H9 (cell line): Measurements from ENCODE around the gene LPIN2. TPM values are rescaled to one million over a fixed set of nuclear protein-coding genes. Genes with fewer than 3 reads are reported as not detected.

Source experiments
- DNase-seq: peaks from one replicate; pipeline ENCODE4 v3.0.0-alpha.2; 2017
- H2AFZ ChIP-seq: one replicate; pipeline ENCODE4 v1.6.1; 2013; ENCODE audit warnings: mild to moderate bottlenecking, low read length, control low read depth, moderate library complexity
- H2AK5ac ChIP-seq: 2 replicates; pipeline ENCODE4 v1.6.1; 2013; ENCODE audit warnings: low read length, control low read depth, mixed read lengths; ENCODE audit not compliant: insufficient read length
- H2BK120ac ChIP-seq: one replicate; pipeline ENCODE4 v1.6.1; 2013; ENCODE audit warnings: low read depth, mild to moderate bottlenecking, low read length, control low read depth, inconsistent platforms; ENCODE audit not compliant: poor library complexity, severe bottlenecking
- H2BK12ac ChIP-seq: 2 replicates; pipeline ENCODE4 v1.6.1; 2013; ENCODE audit warnings: low read length, control low read depth, mixed read lengths, low read depth; ENCODE audit not compliant: insufficient read length
- H2BK15ac ChIP-seq: 2 replicates; pipeline ENCODE4 v1.6.1; 2013; ENCODE audit warnings: low read depth, low read length, control low read depth
- H2BK20ac ChIP-seq: one replicate; pipeline ENCODE4 v1.6.1; 2013; ENCODE audit warnings: low read depth, mild to moderate bottlenecking, low read length, control low read depth, inconsistent platforms; ENCODE audit not compliant: poor library complexity, severe bottlenecking
- H2BK5ac ChIP-seq: 2 replicates; pipeline ENCODE4 v1.6.1; 2013; ENCODE audit warnings: low read length, control low read depth, mixed read lengths; ENCODE audit not compliant: insufficient read length
- H3K14ac ChIP-seq: 2 replicates; pipeline ENCODE4 v1.6.1; 2013; ENCODE audit warnings: low read length, control low read depth; ENCODE audit not compliant: insufficient read depth
- H3K18ac ChIP-seq: 2 replicates; pipeline ENCODE4 v1.6.1; 2013; ENCODE audit warnings: low read depth, mild to moderate bottlenecking, mixed read lengths, low read length, control low read depth; ENCODE audit not compliant: insufficient read length
- H3K23ac ChIP-seq: 2 replicates; pipeline ENCODE4 v1.6.1; 2013; ENCODE audit warnings: low read length, control low read depth, mixed read lengths, low read depth; ENCODE audit not compliant: insufficient read length
- H3K23me2 ChIP-seq: 2 replicates; pipeline ENCODE4 v1.6.1; 2013; ENCODE audit warnings: low read depth, mild to moderate bottlenecking, mixed read lengths, low read length, control low read depth; ENCODE audit not compliant: insufficient read length, poor library complexity, severe bottlenecking
- H3K27ac ChIP-seq: 2 replicates; pipeline ENCODE4 v1.5.1; 2013; ENCODE audit warnings: low read length, control low read depth, mixed read lengths, low read depth; ENCODE audit not compliant: insufficient read length
- H3K27me3 ChIP-seq: 2 replicates; pipeline ENCODE4 v1.6.1; 2013; ENCODE audit warnings: low read length, control low read depth, inconsistent platforms; ENCODE audit not compliant: insufficient read depth
- H3K4ac ChIP-seq: 2 replicates; pipeline ENCODE4 v1.6.1; 2013; ENCODE audit warnings: low read depth, mild to moderate bottlenecking, control low read depth, inconsistent platforms, low read length, moderate library complexity
- H3K4me1 ChIP-seq: 2 replicates; pipeline ENCODE4 v1.6.1; 2013; ENCODE audit warnings: low read length, control low read depth, inconsistent platforms; ENCODE audit not compliant: insufficient read depth
- H3K4me2 ChIP-seq: 2 replicates; pipeline ENCODE4 v1.6.1; 2013; ENCODE audit warnings: low read length, control low read depth, mixed read lengths; ENCODE audit not compliant: insufficient read length, insufficient read depth
- H3K56ac ChIP-seq: 2 replicates; pipeline ENCODE4 v1.6.1; 2013; ENCODE audit warnings: low read depth, mild to moderate bottlenecking, mixed read lengths, low read length, control low read depth; ENCODE audit not compliant: insufficient read length
- H3K79me1 ChIP-seq: 2 replicates; pipeline ENCODE4 v1.6.1; 2013; ENCODE audit warnings: low read depth, mild to moderate bottlenecking, moderate library complexity, low read length, control low read depth, inconsistent platforms; ENCODE audit not compliant: insufficient read depth, poor library complexity, severe bottlenecking
- H3K79me2 ChIP-seq: 2 replicates; pipeline ENCODE4 v1.6.1; 2013; ENCODE audit warnings: low read length, control low read depth, inconsistent platforms; ENCODE audit not compliant: insufficient read depth
- H3K9ac ChIP-seq: 2 replicates; pipeline ENCODE4 v1.6.1; 2013; ENCODE audit warnings: low read length, control low read depth, mixed read lengths; ENCODE audit not compliant: insufficient read length; ENCODE audit errors: extremely low read depth
- H3K9me3 ChIP-seq: one replicate; pipeline ENCODE4 v1.6.1; 2013; ENCODE audit warnings: low read depth, low read length, inconsistent platforms; ENCODE audit not compliant: control insufficient read depth
- H3T11ph ChIP-seq: one replicate; pipeline ENCODE4 v1.6.1; 2013; ENCODE audit warnings: mild to moderate bottlenecking, low read length, control low read depth, inconsistent platforms
- H4K20me1 ChIP-seq: one replicate; pipeline ENCODE4 v1.6.1; 2013; ENCODE audit not compliant: control insufficient read depth, insufficient read length, insufficient read depth
- H4K5ac ChIP-seq: 2 replicates; pipeline ENCODE4 v1.6.1; 2013; ENCODE audit warnings: low read depth, mild to moderate bottlenecking, mixed read lengths, low read length, control low read depth; ENCODE audit not compliant: insufficient read length
- H4K8ac ChIP-seq: replicated peaks from 2 replicates; pipeline ENCODE4 v1.6.1; 2013; ENCODE audit warnings: low read length, control low read depth, mixed read lengths, low read depth; ENCODE audit not compliant: insufficient read length
- H4K91ac ChIP-seq: 2 replicates; pipeline ENCODE4 v1.6.1; 2013; ENCODE audit warnings: low read depth, mild to moderate bottlenecking, moderate library complexity, mixed read lengths, low read length, control low read depth; ENCODE audit not compliant: insufficient read length
- H3K27ac Mint-ChIP-seq, 3 experiments: 2 replicates in 2 of 3; 3 replicates in 1 of 3; pipeline ENCODE4 v1.8.0; 2020 to 2021; ENCODE audit warnings: mixed read lengths in 3 of 3, mild to moderate bottlenecking in 1 of 3, moderate library complexity in 1 of 3
- H3K27me3 Mint-ChIP-seq: 2 replicates; pipeline ENCODE4 v1.8.0; 2021; ENCODE audit warnings: low read depth, mild to moderate bottlenecking, moderate library complexity, mixed read lengths
- H3K36me3 Mint-ChIP-seq, 3 experiments: 2 replicates in 2 of 3; 3 replicates in 1 of 3; pipeline ENCODE4 v1.8.0; 2020 to 2021; ENCODE audit warnings: low read depth in 3 of 3, mixed read lengths in 3 of 3; ENCODE audit not compliant: insufficient read depth in 1 of 3
- H3K4me1 Mint-ChIP-seq, 2 experiments: 2 replicates each; pipeline ENCODE4 v1.8.0; 2020; ENCODE audit warnings: mixed read lengths in 2 of 2
- H3K4me3 Mint-ChIP-seq, 2 experiments: 2 replicates in 1 of 2; 3 replicates in 1 of 2; pipeline ENCODE4 v1.8.0; 2020 to 2021; ENCODE audit warnings: mild to moderate bottlenecking in 2 of 2, mixed read lengths in 2 of 2, moderate library complexity in 1 of 2
- H3K9me3 Mint-ChIP-seq, 2 experiments: 2 replicates in 1 of 2; 3 replicates in 1 of 2; pipeline ENCODE4 v1.8.0; 2020; ENCODE audit warnings: mild to moderate bottlenecking in 2 of 2, mixed read lengths in 2 of 2, moderate library complexity in 1 of 2
- CTCF ChIP-seq: fragments of 200-600 bp; sonication (generic); conservative IDR thresholded peaks from 3 replicates; pipeline ENCODE4 v1.8.0; 2021; ENCODE audit warnings: antibody characterized with exemption, mild to moderate bottlenecking
- WGBS: extraction: QIAGEN DNeasy Blood & Tissue Kit; methylation state at CpG from one replicate; pipeline ENCODE4 v1.1.7; 2013; ENCODE audit warnings: missing lambda C conversion rate, low lambda C conversion rate, mixed read lengths; ENCODE audit not compliant: insufficient read length; ENCODE audit errors: extremely low coverage; 5-methylcytosine and 5-hydroxymethylcytosine counted together
- total RNA-seq: library from RNA; stranded (reverse); gene quantifications from 2 replicates; pipeline ENCODE4 v1.2.1, GENCODE V29; 2021

LPIN2 gene
- total RNA-seq, 1 experiment from 2014 or later, result 9.2 TPM

GRCh38 chr18:3040173-3040572 lies 27.2 kb upstream of the LPIN2 start:
- H3K18ac ChIP-seq, result no peak overlapping the region
- DNase-seq, result no peak
- H4K20me1 ChIP-seq, result no peaks in the 10 kb centered on the region
- H3K79me1 ChIP-seq, result no peaks in the 10 kb centered on the region
- Mint-ChIP-seq H3K27me3 (no peaks in the 10 kb centered on the region; the same call in 1 of the 2 replicates), H3K4me1 (peaks cover 19 to 21% of the 10 kb centered on the region in 2 experiments), H3K9me3 (no peaks in the 10 kb centered on the region), H3K27ac (0 out of 7 replicates have a peak overlapping the region, but pooled peaks of 1 of the 3 experiments have one; percentile 7), H3K36me3 (no peaks in the 10 kb centered on the region), H3K4me3 (no peak overlapping the region)
- no peak overlapping the region for H4K5ac ChIP-seq
- no peak overlapping the region for H3K4ac ChIP-seq
- no peak overlapping the region for H2BK20ac ChIP-seq
- H3K23me2 ChIP-seq, result no peaks in the 10 kb centered on the region
- H2AK5ac ChIP-seq, result no peak overlapping the region
- H2BK12ac ChIP-seq, result no peak overlapping the region
- no peak overlapping the region for H3K27ac ChIP-seq
- H3K9ac ChIP-seq, result no peak overlapping the region
- no peaks in the 10 kb centered on the region for H3K27me3 ChIP-seq
- no peaks in the 10 kb centered on the region for H3K9me3 ChIP-seq
- no peaks in the 10 kb centered on the region for H3K79me2 ChIP-seq
- H2BK15ac ChIP-seq, result no peak overlapping the region
- no peak overlapping the region for H2BK120ac ChIP-seq
- no peak overlapping the region for H3K23ac ChIP-seq
- no peak overlapping the region for H3K4me2 ChIP-seq
- H4K91ac ChIP-seq, result no peak overlapping the region
- H3K56ac ChIP-seq, result no peak overlapping the region
- H2BK5ac ChIP-seq, result no peak overlapping the region
- TF ChIP-seq CTCF, result no peak
- H3K14ac ChIP-seq, result no peak overlapping the region
- H4K8ac ChIP-seq, result no peak overlapping the region
- no peak overlapping the region for H3T11ph ChIP-seq
- WGBS, result no CpG with 5 or more reads among the region's 2 CpGs
- H3K4me1 ChIP-seq, result no peaks in the 10 kb centered on the region
- H2AFZ ChIP-seq, result no peak overlapping the region
